Panc1 (cell line): ENCODE results near the gene MFSD6.

ENCODE experiments used
- CTCF ChIP-seq: fragments of 450-650 bp; IDR thresholded peaks from 2 replicates; pipeline ENCODE4 v1.5.1; 2017; ENCODE audit warnings: mild to moderate bottlenecking
- POLR2AphosphoS5 ChIP-seq: IDR thresholded peaks from 2 replicates; pipeline ENCODE4 v1.6.1; 2012; ENCODE audit warnings: mild to moderate bottlenecking, low read depth, low read length, moderate library complexity
- REST ChIP-seq, 2 experiments: IDR thresholded peaks; 2 replicates each; pipeline ENCODE4 v1.6.1; 2011 to 2012; ENCODE audit warnings: low read depth in 2 of 2, control low read depth in 1 of 2, low read length in 1 of 2, mild to moderate bottlenecking in 1 of 2, moderate library complexity in 1 of 2; ENCODE audit not compliant: insufficient read depth in 1 of 2
- SIN3A ChIP-seq: IDR thresholded peaks from 2 replicates; pipeline ENCODE4 v1.6.1; 2012; ENCODE audit warnings: low read depth, mild to moderate bottlenecking, low read length, moderate library complexity, borderline replicate concordance; ENCODE audit not compliant: insufficient read depth

- TF ChIP-seq CTCF (no peak), REST (IDR thresholded peaks at IDR 0.05; ENCODE audit: insufficient read depth in 1 of 2, low read depth in 2 of 2, low read length in 1 of 2) (no peak), POLR2AphosphoS5 (no peak), SIN3A (no peak)
These were observed 45.3 kb upstream of the MFSD6 start for GRCh38 chr2:190362894-190363293.
